Endothelial cell of umbilical vein (primary cell): ENCODE data around the gene LRRC70.

Experiments used
- MAX ChIP-seq: IDR thresholded peaks from 2 replicates; pipeline ENCODE4 v1.6.1; 2011; ENCODE audit not compliant: insufficient read depth, insufficient read length
- MYC ChIP-seq: IDR thresholded peaks from one replicate; pipeline ENCODE4 v1.6.1; 2011; ENCODE audit warnings: mild to moderate bottlenecking, low read depth, low read length
- POLR2AphosphoS5 ChIP-seq: IDR thresholded peaks from 2 replicates; pipeline ENCODE4 v1.6.1; 2012; ENCODE audit warnings: low read depth, mild to moderate bottlenecking, control low read depth, low read length, moderate library complexity; ENCODE audit not compliant: insufficient read depth

- TF ChIP-seq MYC (no peak), MAX (no peak), POLR2AphosphoS5 (peak; percentile 26)
These were observed 14.7 kb downstream of the LRRC70 start for GRCh38 chr5:62593331-62593730.
